Mononuclear cell (primary cell): ENCODE measurements around the gene PUM1. TPM values are rescaled to one million over a fixed set of nuclear protein-coding genes. Genes with fewer than 3 reads are reported as not detected.
"Not testable (repeated sequence)": the region's sequence is repeated elsewhere in the genome, so short reads cannot be mapped to it uniquely, and the experiment has no call there.

Experiments used
- H3K27me3 ChIP-seq: 2 replicates; pipeline ENCODE4 v1.6.0; 2011; ENCODE audit warnings: low read length, control low read depth; ENCODE audit not compliant: insufficient read depth
- H3K4me1 ChIP-seq: 2 replicates; pipeline ENCODE4 v1.5.1; 2011; ENCODE audit warnings: mild to moderate bottlenecking, low read length, control low read depth; ENCODE audit not compliant: insufficient read depth
- H3K4me3 ChIP-seq: 2 replicates; pipeline ENCODE4 v1.5.1; 2011; ENCODE audit warnings: mild to moderate bottlenecking, low read length, moderate library complexity
- H3K9me3 ChIP-seq: 2 replicates; pipeline ENCODE4 v1.5.1; 2011; ENCODE audit warnings: low read depth, mild to moderate bottlenecking, control low read depth, low read length
- total RNA-seq: library from RNA; depleted of rRNA; stranded (reverse); fragments of >200 nt; gene quantifications from one replicate; pipeline ENCODE4 v1.2.3, GENCODE V29; 2012

The PUM1 gene
- total RNA-seq, 1 donor: 154 TPM

GRCh38 chr1:31052613-31053012, 12.9 kb downstream of the PUM1 start:
- not testable (repeated sequence) for H3K9me3 ChIP-seq, H3K27me3 ChIP-seq, H3K4me3 ChIP-seq
- peaks cover 36% of the 10 kb centered on the region for H3K4me1 ChIP-seq

- H3K4me3 ChIP-seq: no peak overlapping the region
- H3K4me1 ChIP-seq: peaks cover 35% of the 10 kb centered on the region
- no peaks in the 10 kb centered on the region for H3K27me3 ChIP-seq
- H3K9me3 ChIP-seq: no peaks in the 10 kb centered on the region
Measured at GRCh38 chr1:31051611-31052010, 13.9 kb downstream of the PUM1 start.

GRCh38 chr1:31047507-31047906, 18.0 kb downstream of the PUM1 start:
- not testable (repeated sequence) for H3K4me3 ChIP-seq, H3K27me3 ChIP-seq, H3K9me3 ChIP-seq
- peaks cover 21% of the 10 kb centered on the region for H3K4me1 ChIP-seq

- no peak overlapping the region for H3K4me3 ChIP-seq
- peaks cover 18% of the 10 kb centered on the region for H3K4me1 ChIP-seq
- H3K27me3 ChIP-seq: no peaks in the 10 kb centered on the region
- H3K9me3 ChIP-seq: no peaks in the 10 kb centered on the region
Measured at GRCh38 chr1:31043631-31044030, 21.9 kb downstream of the PUM1 start.

GRCh38 chr1:31042656-31043055, 22.9 kb downstream of the PUM1 start:
- H3K4me1 ChIP-seq: peaks cover 18% of the 10 kb centered on the region
- no peaks in the 10 kb centered on the region for H3K9me3 ChIP-seq
- no peak overlapping the region for H3K4me3 ChIP-seq
- H3K27me3 ChIP-seq: no peaks in the 10 kb centered on the region

GRCh38 chr1:31041529-31041928, 24.0 kb downstream of the PUM1 start:
- Histone ChIP-seq H3K27me3 (no peaks in the 10 kb centered on the region), H3K9me3 (no peaks in the 10 kb centered on the region), H3K4me3 (no peak overlapping the region), H3K4me1 (peaks cover 9% of the 10 kb centered on the region)

- Histone ChIP-seq H3K4me3 (no peak overlapping the region), H3K4me1 (peaks cover 9% of the 10 kb centered on the region)
Measured at GRCh38 chr1:31040038-31040437, 25.5 kb downstream of the PUM1 start.

GRCh38 chr1:31038935-31039334, 26.6 kb downstream of the PUM1 start:
- H3K4me1 ChIP-seq, H3K27me3 ChIP-seq, H3K4me3 ChIP-seq, H3K9me3 ChIP-seq: not testable (repeated sequence)

More at GRCh38 chr1:31040038-31040437, 25.5 kb downstream of the PUM1 start:
- H3K27me3 ChIP-seq: no peaks in the 10 kb centered on the region
- H3K9me3 ChIP-seq: no peaks in the 10 kb centered on the region

GRCh38 chr1:31038360-31038759, 27.2 kb downstream of the PUM1 start:
- Histone ChIP-seq H3K4me3 (no peak overlapping the region), H3K27me3 (no peaks in the 10 kb centered on the region), H3K9me3 (no peaks in the 10 kb centered on the region), H3K4me1 (peaks cover 12% of the 10 kb centered on the region)

- no peak overlapping the region for H3K4me3 ChIP-seq
- no peaks in the 10 kb centered on the region for H3K9me3 ChIP-seq
- H3K27me3 ChIP-seq: no peaks in the 10 kb centered on the region
- H3K4me1 ChIP-seq: peaks cover 22% of the 10 kb centered on the region
Measured at GRCh38 chr1:31036749-31037500, 28.6 kb downstream of the PUM1 start.

- Histone ChIP-seq H3K4me3 (no peak overlapping the region), H3K4me1 (peaks cover 42% of the 10 kb centered on the region), H3K9me3 (no peaks in the 10 kb centered on the region), H3K27me3 (no peaks in the 10 kb centered on the region)
Measured at GRCh38 chr1:31033598-31033997, 31.9 kb downstream of the PUM1 start.

- no peaks in the 10 kb centered on the region for H3K27me3 ChIP-seq
- no peaks in the 10 kb centered on the region for H3K9me3 ChIP-seq
- peaks cover 54% of the 10 kb centered on the region for H3K4me1 ChIP-seq
- H3K4me3 ChIP-seq: no peak overlapping the region
Measured at GRCh38 chr1:31032266-31032665, 33.3 kb downstream of the PUM1 start.

GRCh38 chr1:31031330-31032143, 34.0 kb downstream of the PUM1 start:
- no peak overlapping the region for H3K4me3 ChIP-seq

GRCh38 chr1:31029026-31029425, 36.5 kb downstream of the PUM1 start:
- Histone ChIP-seq H3K4me1 (peaks cover 75% of the 10 kb centered on the region), H3K4me3 (no peak overlapping the region)

More at GRCh38 chr1:31031330-31032143, 34.0 kb downstream of the PUM1 start:
- no peaks in the 10 kb centered on the region for H3K27me3 ChIP-seq
- H3K9me3 ChIP-seq: no peaks in the 10 kb centered on the region
- peaks cover 58% of the 10 kb centered on the region for H3K4me1 ChIP-seq

GRCh38 chr1:31027693-31028526, 37.6 kb downstream of the PUM1 start:
- H3K9me3 ChIP-seq: no peaks in the 10 kb centered on the region
- H3K27me3 ChIP-seq: no peaks in the 10 kb centered on the region
- H3K4me1 ChIP-seq: peaks cover 70% of the 10 kb centered on the region
- no peak overlapping the region for H3K4me3 ChIP-seq

More at GRCh38 chr1:31029026-31029425, 36.5 kb downstream of the PUM1 start:
- H3K9me3 ChIP-seq: no peaks in the 10 kb centered on the region
- no peaks in the 10 kb centered on the region for H3K27me3 ChIP-seq
